CD4-positive, alpha-beta memory T cell (primary cell): ENCODE results near the gene LIFR. TPM values are rescaled to one million over a fixed set of nuclear protein-coding genes. Genes with fewer than 3 reads are reported as not detected.
"Not testable (repeated sequence)": the region's sequence is repeated elsewhere in the genome, so short reads cannot be mapped to it uniquely, and the experiment has no call there.

Source experiments
- CTCF ChIA-PET: fragments of 350-600 bp; sonication (Branson Sonifier 250); formaldehyde crosslinking; loops from one replicate; lab custom pipeline; 2021; ENCODE audit warnings: inconsistent platforms; ENCODE audit not compliant: partially characterized antibody; lab: Charles Lee
- POLR2A ChIA-PET: fragments of 350-600 bp; sonication (Branson Sonifier 250); formaldehyde crosslinking; loops from one replicate; lab custom pipeline; 2021; ENCODE audit not compliant: partially characterized antibody; lab: Charles Lee
- DNase-seq, 5 donors: peaks; one replicate each; pipeline versions ENCODE4 v3.0.0 to v3.0.0-alpha.2; 2020 to 2022; ENCODE audit warnings: mixed read lengths in 1 of 5
- H3K27ac ChIP-seq: one replicate; pipeline ENCODE4 v1.7.0; 2013; ENCODE audit warnings: low read depth, low read length
- H3K27me3 ChIP-seq: 2 replicates; pipeline ENCODE4 v1.7.0; 2013; ENCODE audit warnings: mild to moderate bottlenecking, low read length, moderate library complexity; ENCODE audit not compliant: insufficient read depth
- H3K36me3 ChIP-seq: 2 replicates; pipeline ENCODE4 v1.7.0; 2013; ENCODE audit warnings: mild to moderate bottlenecking, low read length, moderate library complexity; ENCODE audit not compliant: insufficient read depth
- H3K4me1 ChIP-seq: 2 replicates; pipeline ENCODE4 v1.7.0; 2013; ENCODE audit warnings: mild to moderate bottlenecking, low read length, moderate library complexity; ENCODE audit not compliant: insufficient read depth
- H3K4me3 ChIP-seq, 2 donors: one replicate each; pipeline ENCODE4 v1.7.0; 2013; ENCODE audit warnings: low read length in 2 of 2, mild to moderate bottlenecking in 1 of 2
- H3K9me3 ChIP-seq, 2 donors: one replicate each; pipeline ENCODE4 v1.7.0; 2013; ENCODE audit warnings: low read length in 2 of 2, control low read depth in 1 of 2; ENCODE audit not compliant: control insufficient read depth in 1 of 2
- H3K27ac Mint-ChIP-seq, 7 donors: one replicate each; pipeline ENCODE4 v1.8.0; 2020 to 2021; ENCODE audit warnings: mixed read lengths in 7 of 7, mild to moderate bottlenecking in 6 of 7, inconsistent platforms in 3 of 7, moderate library complexity in 3 of 7
- H3K27me3 Mint-ChIP-seq, 2 donors: one replicate each; pipeline ENCODE4 v1.8.0; 2020 to 2021; ENCODE audit warnings: mixed read lengths in 2 of 2
- H3K36me3 Mint-ChIP-seq, 2 donors: one replicate each; pipeline ENCODE4 v1.8.0; 2020 to 2021; ENCODE audit warnings: mixed read lengths in 2 of 2, inconsistent platforms in 1 of 2, mild to moderate bottlenecking in 1 of 2
- H3K4me1 Mint-ChIP-seq, 4 donors: one replicate each; pipeline ENCODE4 v1.8.0; 2020 to 2021; ENCODE audit warnings: mixed read lengths in 4 of 4, mild to moderate bottlenecking in 1 of 4
- H3K4me3 Mint-ChIP-seq, 8 donors: one replicate each; pipeline ENCODE4 v1.8.0; 2020 to 2021; ENCODE audit warnings: mixed read lengths in 8 of 8, mild to moderate bottlenecking in 7 of 8, moderate library complexity in 6 of 8, inconsistent platforms in 3 of 8
- H3K9me3 Mint-ChIP-seq, 8 donors: one replicate each; pipeline ENCODE4 v1.8.0; 2020 to 2021; ENCODE audit warnings: mixed read lengths in 8 of 8, mild to moderate bottlenecking in 5 of 8, inconsistent platforms in 3 of 8, moderate library complexity in 1 of 8
- intact Hi-C: fragments of 100-400 bp; cut with micrococcal nuclease; formaldehyde crosslinking; loops from one replicate; pipeline ENCODE4 v1.15.1; 2023
- polyA plus RNA-seq, 2 donors: library from polyadenylated mRNA; unstranded; fragments of 300-500 nt; fragmentation: Illumina TruSeq; gene quantifications; one replicate each; pipeline ENCODE4 v1.2.3, GENCODE V29; 2021
- total RNA-seq, 2 experiments: library from RNA; stranded (reverse); gene quantifications; one replicate each; pipeline ENCODE4 v1.2.3, GENCODE V29; 2021

LIFR gene
- total and polyA plus RNA-seq, 4 experiments from 2014 or later, result 0.23 to 0.42 TPM; not detected in 2

DNA sequence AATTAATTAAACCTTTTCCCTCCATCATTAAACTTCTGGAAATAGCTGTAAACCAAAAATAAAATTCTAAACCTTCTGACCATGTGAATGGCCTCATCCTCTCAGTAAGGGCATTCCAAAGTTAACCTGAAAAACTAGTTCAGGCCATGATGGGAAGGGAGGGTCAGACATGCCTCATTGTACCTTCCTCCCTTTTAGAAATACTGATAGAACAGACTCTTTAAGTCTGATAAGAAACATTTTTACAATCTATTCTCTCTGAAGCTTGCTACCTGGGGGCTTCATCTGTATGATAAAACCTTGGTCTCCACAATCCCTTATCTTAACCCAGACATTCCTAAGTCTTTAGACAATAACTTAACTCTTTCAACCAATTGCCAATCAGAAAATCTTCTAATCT lies 43.3 kb upstream of the LIFR start:
- intact Hi-C loops, H3K27me3 Mint-ChIP-seq, CTCF ChIA-PET, H3K4me3 Mint-ChIP-seq, POLR2A ChIA-PET, H3K36me3 Mint-ChIP-seq, H3K27me3 ChIP-seq, H3K4me1 Mint-ChIP-seq, H3K4me1 ChIP-seq, H3K36me3 ChIP-seq, H3K9me3 Mint-ChIP-seq, H3K27ac Mint-ChIP-seq, H3K9me3 ChIP-seq, DNase-seq, H3K27ac ChIP-seq, H3K4me3 ChIP-seq: not testable (repeated sequence)

DNA sequence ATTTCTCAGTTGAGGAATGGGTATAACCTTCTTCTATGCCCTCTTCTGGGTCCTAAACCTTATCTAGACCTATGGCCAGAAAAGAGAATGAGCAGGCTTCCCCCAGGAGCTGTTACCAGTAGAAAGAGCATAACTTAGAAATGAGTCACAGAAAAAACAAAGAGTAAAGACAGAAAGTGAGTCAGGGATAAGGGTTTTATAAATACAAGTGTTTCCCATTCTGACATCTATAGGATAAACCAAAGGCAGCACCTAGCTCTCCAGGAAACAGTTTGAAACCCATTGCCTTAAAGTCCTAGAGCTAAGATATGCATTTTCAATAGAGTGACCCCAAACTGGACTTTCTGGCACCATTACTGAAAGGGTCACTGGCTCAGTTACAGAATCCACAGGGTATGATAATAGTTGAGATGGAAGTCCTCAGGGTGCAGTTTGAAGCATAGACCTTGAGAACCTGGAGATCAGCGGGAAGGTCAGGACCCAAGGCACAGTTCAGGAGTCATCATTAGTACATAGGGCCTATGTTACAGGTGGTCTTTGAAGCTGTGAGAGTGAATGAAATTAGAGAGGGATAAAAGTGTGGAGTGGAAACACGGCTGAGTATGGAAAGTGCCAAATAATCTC lies 42.7 kb upstream of the LIFR start:
- H3K4me3 ChIP-seq, result no peak overlapping the region
- H3K9me3 ChIP-seq, result no peaks in the 10 kb centered on the region
- H3K27ac ChIP-seq, result no peak overlapping the region
- intact Hi-C loops, result no loop called here
- Mint-ChIP-seq H3K4me1 (no peaks in the 10 kb centered on the region), H3K4me3 (no peak overlapping the region), H3K27me3 (peaks cover 1 to 6% of the 10 kb centered on the region in 2 donors), H3K36me3 (no peaks in the 10 kb centered on the region), H3K9me3 (peaks cover 0 to 1% (median 0%) of the 10 kb centered on the region in 8 donors), H3K27ac (no peak overlapping the region)
- H3K4me1 ChIP-seq, result no peaks in the 10 kb centered on the region
- no peaks in the 10 kb centered on the region for H3K36me3 ChIP-seq
- ChIA-PET CTCF (no interaction called here), POLR2A (no interaction called here)
- no peak for DNase-seq
- H3K27me3 ChIP-seq, result no peaks in the 10 kb centered on the region

DNA sequence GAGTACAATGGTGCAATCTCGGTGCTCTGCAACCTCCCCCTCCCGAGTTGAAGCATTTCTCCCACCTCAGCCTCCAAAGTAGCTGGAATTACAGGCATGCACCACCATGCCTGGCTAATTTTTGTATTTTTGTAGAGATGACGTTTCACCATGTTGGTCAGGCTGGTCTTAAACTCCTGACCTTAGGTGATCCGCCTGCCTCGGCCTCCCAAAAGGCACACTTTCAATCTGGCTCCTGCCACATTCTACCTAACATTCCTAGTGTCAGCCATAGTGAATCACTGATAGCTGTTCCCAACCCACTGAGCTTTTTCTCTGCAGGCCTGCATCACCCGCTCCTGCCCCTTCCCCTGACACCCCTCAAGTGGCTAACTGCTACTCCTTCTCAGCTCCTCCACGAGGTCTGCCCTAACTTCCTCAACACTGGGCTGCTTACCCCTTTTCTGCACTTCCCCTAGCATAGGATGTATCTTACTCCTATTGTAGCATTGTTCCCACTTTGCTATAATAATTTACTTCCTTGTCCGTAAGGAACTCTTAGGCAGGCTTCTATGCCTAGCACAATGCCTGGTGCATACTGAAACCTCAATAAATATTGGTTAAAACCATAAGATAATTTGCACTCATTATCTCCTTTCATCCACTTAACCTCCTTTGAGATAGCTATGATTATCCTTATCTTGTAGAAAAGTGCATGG lies 42.0 kb upstream of the LIFR start:
- Mint-ChIP-seq H3K27ac (no peak overlapping the region), H3K4me3 (no peak overlapping the region), H3K9me3 (peaks cover 0 to 1% (median 0%) of the 10 kb centered on the region in 8 donors), H3K4me1 (no peaks in the 10 kb centered on the region), H3K36me3 (no peaks in the 10 kb centered on the region), H3K27me3 (peaks cover 3 to 7% of the 10 kb centered on the region in 2 donors)
- POLR2A ChIA-PET, result no interaction called here
- no peaks in the 10 kb centered on the region for H3K27me3 ChIP-seq
- H3K9me3 ChIP-seq, result no peaks in the 10 kb centered on the region
- no peaks in the 10 kb centered on the region for H3K36me3 ChIP-seq
- CTCF ChIA-PET, result no interaction called here
- no peak for DNase-seq
- H3K4me1 ChIP-seq, result no peaks in the 10 kb centered on the region
- H3K27ac ChIP-seq, result no peak overlapping the region
- H3K4me3 ChIP-seq, result no peak overlapping the region
- intact Hi-C loops, result no loop called here

DNA sequence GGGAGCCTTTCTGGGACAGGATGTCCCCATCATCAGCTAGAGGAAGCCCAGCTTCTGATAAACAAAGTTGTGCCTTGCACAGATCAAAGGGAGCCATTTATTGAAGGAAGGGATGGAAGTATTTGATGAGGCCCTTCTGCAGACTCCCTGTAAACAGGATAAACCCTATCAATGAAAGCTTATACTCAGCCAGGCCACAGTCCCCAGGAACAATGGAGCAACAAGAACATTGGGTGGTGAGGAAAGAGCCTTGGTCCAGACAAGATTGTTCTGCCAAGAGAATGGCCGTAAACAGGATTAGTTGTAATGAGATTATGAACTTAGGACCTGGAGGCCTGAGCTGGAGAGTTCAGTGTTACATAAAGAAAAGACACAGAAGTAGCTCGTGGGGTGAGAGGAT lies 40.5 kb upstream of the LIFR start:
- POLR2A ChIA-PET, result no interaction called here
- H3K27me3 ChIP-seq, result no peaks in the 10 kb centered on the region
- H3K4me1 ChIP-seq, result no peaks in the 10 kb centered on the region
- H3K27ac Mint-ChIP-seq, result no peak overlapping the region
- H3K4me3 ChIP-seq, result no peak overlapping the region
- H3K9me3 ChIP-seq, result no peaks in the 10 kb centered on the region
- H3K9me3 Mint-ChIP-seq, result no peaks in the 10 kb centered on the region
- no peaks in the 10 kb centered on the region for H3K36me3 Mint-ChIP-seq
- no peak overlapping the region for H3K27ac ChIP-seq
- H3K4me1 Mint-ChIP-seq, result no peaks in the 10 kb centered on the region
- peaks cover 3 to 7% of the 10 kb centered on the region in 2 donors for H3K27me3 Mint-ChIP-seq
- intact Hi-C loops, result no loop called here
- CTCF ChIA-PET, result interaction anchor here (0.9 kb wide), 1 partner anchor 155 kb away, joined by 3 read pairs; no protein-coding TSS in a partner anchor
- DNase-seq, result no peak
- no peaks in the 10 kb centered on the region for H3K36me3 ChIP-seq
- no peak overlapping the region for H3K4me3 Mint-ChIP-seq

DNA sequence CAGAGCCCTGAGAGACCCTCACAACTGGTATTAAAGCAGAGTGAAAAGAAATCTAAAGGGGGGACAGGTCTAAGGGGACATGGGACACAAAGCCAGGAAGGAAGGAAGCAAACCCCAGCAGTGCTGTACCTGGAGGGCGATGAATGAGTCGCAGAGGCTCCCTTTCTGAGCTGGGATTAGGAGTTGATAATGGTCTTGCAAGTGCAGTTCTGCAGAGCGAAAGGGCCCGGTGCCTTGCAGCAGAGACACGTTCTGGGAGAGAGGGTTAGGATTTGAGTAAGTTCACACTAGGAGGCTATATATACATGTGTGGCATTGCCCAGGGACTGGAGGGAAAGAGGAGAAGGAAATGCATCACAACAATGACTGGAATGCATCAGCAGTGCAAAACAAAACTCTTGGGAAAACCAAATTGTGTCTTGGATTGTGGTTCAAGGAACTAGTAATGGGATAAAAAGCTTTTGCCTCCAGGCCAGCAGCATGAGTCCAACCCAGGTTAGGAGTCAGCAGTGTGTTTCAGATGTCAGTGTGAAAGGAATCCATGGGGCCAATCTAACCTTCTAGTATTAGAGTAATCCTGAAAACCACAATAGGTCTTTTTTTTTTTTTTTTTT lies 38.8 kb upstream of the LIFR start:
- Histone ChIP-seq H3K27me3 (no peaks in the 10 kb centered on the region), H3K9me3 (no peaks in the 10 kb centered on the region), H3K36me3 (no peaks in the 10 kb centered on the region), H3K4me1 (no peaks in the 10 kb centered on the region), H3K27ac (no peak overlapping the region), H3K4me3 (no peak overlapping the region)
- CTCF ChIA-PET, result no interaction called here
- H3K9me3 Mint-ChIP-seq, result peaks cover 0 to 3% (median 0%) of the 10 kb centered on the region in 8 donors
- no peak overlapping the region for H3K4me3 Mint-ChIP-seq
- no peak overlapping the region for H3K27ac Mint-ChIP-seq
- POLR2A ChIA-PET, result no interaction called here
- no peak for DNase-seq
- intact Hi-C loops, result no loop called here
- H3K36me3 Mint-ChIP-seq, result no peaks in the 10 kb centered on the region
- H3K27me3 Mint-ChIP-seq, result peaks cover 3 to 10% of the 10 kb centered on the region in 2 donors
- H3K4me1 Mint-ChIP-seq, result no peaks in the 10 kb centered on the region

DNA sequence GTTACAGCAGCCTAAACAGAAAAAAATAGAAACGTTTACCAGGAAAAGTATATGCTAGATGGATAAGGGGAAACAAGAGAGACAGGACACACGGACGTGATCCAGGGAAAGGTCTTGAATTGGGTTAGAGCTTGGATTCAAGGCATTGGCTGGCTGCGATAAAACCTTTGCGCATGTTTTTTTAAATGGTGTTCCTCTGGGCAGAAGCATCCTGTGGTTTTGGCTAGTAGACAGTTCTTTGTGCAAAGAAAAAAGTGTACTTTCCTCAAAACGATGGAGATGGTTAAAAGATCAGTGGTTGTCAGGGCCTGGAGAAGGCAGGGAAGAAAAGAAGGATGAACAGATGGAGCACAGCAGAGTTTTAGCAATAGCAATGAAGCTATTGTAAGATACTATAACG lies 37.5 kb upstream of the LIFR start:
- no peak for DNase-seq
- no peaks in the 10 kb centered on the region for H3K36me3 ChIP-seq
- intact Hi-C loops, result no loop called here
- POLR2A ChIA-PET, result no interaction called here
- H3K9me3 Mint-ChIP-seq, result peaks cover 0 to 3% (median 0%) of the 10 kb centered on the region in 8 donors
- no peaks in the 10 kb centered on the region for H3K27me3 ChIP-seq
- H3K4me3 ChIP-seq, result no peak overlapping the region
- no peak overlapping the region for H3K4me3 Mint-ChIP-seq
- H3K27me3 Mint-ChIP-seq, result peaks cover 5 to 10% of the 10 kb centered on the region in 2 donors
- CTCF ChIA-PET, result no interaction called here
- H3K4me1 ChIP-seq, result no peaks in the 10 kb centered on the region
- no peaks in the 10 kb centered on the region for H3K36me3 Mint-ChIP-seq
- no peak overlapping the region for H3K27ac Mint-ChIP-seq
- no peaks in the 10 kb centered on the region for H3K9me3 ChIP-seq
- H3K27ac ChIP-seq, result no peak overlapping the region
- H3K4me1 Mint-ChIP-seq, result no peaks in the 10 kb centered on the region

DNA sequence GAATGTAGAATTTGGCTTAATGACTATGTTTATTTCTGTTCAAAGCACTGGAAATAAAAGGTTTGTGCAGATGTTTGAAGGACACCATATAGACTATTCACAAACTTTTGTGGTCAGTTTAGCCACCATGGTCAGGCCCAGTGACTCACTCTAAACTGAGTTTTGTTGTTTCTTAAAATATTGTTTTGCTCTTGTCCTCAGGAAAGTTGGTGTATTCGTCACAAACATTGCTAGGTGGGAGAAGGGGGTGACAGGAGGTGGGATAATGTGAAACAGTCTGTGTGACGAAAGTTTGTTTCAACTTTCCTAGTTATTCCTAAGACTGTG lies 35.0 kb upstream of the LIFR start:
- Mint-ChIP-seq H3K27me3 (peaks cover 5 to 6% of the 10 kb centered on the region in 2 donors), H3K27ac (no peak overlapping the region), H3K36me3 (no peaks in the 10 kb centered on the region), H3K9me3 (peaks cover 0 to 3% (median 0%) of the 10 kb centered on the region in 8 donors), H3K4me3 (no peak overlapping the region), H3K4me1 (no peaks in the 10 kb centered on the region)
- no peak for DNase-seq
- intact Hi-C loops, result no loop called here
- no peak overlapping the region for H3K4me3 ChIP-seq
- no peak overlapping the region for H3K27ac ChIP-seq
- no peaks in the 10 kb centered on the region for H3K36me3 ChIP-seq
- POLR2A ChIA-PET, result no interaction called here
- CTCF ChIA-PET, result no interaction called here
- H3K27me3 ChIP-seq, result no peaks in the 10 kb centered on the region
- no peaks in the 10 kb centered on the region for H3K4me1 ChIP-seq
- no peaks in the 10 kb centered on the region for H3K9me3 ChIP-seq
